ENCODE data around the gene TUG1.

Gene TUG1

DNA sequence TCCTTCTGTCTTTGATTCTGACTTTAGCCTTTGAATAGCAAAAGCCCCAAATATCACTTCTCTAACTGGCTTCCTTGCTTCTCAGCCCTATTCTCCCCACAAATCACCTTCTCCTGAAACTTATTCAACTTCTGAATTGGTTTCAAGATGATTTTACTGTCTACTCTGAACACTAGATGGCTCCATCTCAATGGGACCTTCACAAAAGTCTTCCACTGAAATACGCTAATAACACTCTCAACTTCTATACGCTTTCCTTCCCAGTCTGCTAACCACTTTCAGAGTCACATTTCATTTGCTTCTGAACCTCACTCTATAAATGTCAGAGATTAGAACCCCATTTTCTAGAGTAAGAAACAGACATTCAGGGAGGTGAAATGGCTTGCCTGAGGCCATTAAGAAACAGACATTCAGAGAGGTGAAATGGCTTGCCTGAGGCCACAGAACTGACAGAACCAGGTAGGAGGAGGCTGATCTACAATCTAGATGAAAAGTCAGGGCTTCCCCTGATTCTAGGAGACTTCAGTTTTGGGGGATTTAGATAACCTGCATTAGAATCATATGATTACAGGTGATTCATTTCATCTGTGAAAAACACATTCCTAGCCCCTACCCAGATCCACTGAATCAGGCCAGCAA lies 21.1 kb upstream of the TUG1 start:
- no peak for DNase-seq

GRCh38 chr22:30948930-30949342 lies 20.1 kb upstream of the TUG1 start:
- DNase-seq, result no peak

- DNase-seq, result no peak
These were observed 19.0 kb upstream of the TUG1 start for GRCh38 chr22:30949934-30950660.

DNA sequence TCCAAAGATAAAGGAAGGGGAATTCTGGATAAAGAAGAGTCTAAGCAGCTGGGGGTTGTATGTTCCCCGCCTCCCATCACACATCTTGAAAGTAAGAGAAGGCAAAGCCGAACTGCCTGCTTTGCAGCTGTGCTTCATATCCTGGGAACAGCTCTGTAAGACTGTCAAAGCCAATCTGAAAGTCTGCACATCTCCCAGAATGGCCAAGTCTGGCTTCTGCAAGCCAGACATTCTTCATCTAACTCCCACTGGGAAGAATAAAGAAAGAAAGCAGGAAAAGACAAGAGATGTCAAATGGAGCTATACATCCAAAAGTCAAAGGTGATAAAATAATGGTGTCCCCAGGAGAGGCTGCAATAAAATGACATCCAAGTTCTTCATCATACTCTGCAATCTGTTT lies 15.9 kb upstream of the TUG1 start:
- no peak for DNase-seq

DNA sequence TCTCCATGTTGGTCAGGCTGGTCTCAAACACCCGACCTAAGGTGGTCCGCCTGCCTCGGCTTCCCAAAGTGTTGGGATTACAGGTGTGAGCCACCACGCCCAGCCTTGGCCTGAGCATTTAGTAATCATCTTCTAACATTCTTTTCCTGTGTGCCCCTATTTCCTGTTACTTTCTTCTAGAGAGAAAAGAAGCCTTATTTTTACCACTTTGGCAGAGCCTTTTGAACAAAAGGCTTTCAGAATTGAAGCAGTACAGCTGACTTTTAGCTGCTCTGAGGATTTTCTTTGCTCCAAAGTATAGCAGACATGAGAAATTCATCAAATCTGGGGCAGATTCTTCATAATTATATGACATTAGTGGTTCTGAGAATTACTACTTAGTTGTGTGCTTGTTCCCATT lies 13.9 kb upstream of the TUG1 start:
- no peak for DNase-seq

GRCh38 chr22:30964858-30965257 lies 4.2 kb upstream of the TUG1 start:
- DNase-seq, result no peak

DNA sequence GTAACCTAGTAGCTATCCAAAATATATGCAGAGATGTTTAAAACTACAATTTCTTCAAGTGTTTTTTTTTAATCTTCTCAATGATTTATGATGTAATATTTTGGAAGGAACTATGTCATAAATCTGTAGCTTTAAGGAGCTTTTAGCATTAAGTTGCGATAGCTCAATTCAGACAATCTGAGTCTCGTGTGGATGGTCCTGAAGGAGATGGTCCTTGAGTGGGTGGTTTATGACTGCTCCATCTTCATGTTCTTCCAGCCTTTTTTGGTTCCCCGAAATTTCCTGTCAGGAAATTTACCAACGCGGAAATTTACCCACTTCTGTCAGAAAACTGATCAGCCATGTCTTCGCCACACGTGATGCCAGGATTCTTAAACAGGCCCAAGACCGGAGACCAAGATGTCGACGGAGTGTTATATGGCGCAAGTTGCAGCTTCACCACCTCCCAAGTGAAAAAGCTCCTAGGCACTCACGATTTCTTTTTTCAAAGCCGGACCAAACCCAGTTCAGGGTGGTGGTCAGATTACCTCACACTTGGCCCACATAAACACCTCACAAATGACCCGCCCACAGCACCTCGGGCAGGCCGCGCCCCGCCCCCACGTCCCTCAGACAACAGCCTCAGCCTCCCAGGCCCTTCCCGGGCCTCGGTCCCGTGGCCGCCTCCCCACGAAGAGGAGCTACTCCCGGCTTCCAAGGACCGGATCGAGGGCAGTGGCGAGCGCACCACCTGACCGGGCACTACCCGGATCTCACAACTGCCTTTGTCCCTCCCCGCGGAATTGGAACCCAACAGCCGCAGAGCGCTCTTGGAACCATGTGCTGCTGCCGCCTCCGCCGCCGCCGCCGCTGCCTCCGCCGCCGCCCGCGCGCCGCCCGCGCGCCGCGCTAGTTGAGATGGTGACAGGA lies 796 bp upstream of the TUG1 start, which contains the start of gene MORC2:
Gene MORC2, minus strand, starts transcription at position 760 of the 909 bp plus-strand sequence. CDS start 885 bp downstream, outside the sequence.
- DNase-seq, result peak; percentile 65

DNA sequence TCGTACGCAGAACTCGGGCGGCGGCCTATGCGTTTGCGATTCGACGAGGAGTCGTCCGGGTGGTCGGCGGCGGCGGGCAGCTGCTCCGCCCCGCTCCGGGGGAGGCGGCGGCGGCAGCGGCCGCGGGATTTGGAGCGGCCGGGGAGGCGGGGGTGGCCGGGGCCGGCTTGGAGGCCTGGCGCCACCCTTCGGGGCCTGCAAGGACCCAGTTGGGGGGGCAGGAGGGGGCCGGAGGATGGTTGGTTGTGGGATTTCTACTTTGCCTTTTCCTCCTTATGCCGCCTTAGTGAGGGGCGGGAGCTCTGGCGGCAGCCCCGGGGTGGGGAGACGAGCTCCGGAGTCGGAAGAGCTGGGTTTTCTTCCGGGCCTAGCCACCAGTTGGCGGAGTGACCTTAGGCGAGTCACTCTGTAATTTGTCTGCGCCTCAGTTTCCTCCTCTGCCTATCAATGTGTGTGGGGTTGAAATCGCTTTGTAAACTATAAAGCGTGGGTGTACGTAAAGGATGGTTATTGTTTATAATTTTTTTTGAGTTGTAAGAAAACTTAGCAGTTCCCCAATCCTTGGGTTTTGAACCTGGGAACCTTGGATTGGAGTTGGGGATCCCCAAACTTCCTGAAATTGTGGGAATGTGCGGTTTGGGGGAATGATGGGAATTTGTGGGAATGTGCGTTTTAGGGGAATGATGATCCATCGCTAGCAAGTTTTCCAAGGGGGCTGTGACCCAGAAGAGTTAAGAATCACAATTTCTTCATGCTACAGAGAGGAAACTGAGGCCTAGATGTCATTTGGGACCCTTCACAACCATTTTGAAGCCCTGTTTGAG lies 679 bp downstream of the TUG1 start:
- DNase-seq, result peak in 1 of 2 experiments; percentile 54

- DNase-seq, result no peak
These were observed 1.3 kb downstream of the TUG1 start for GRCh38 chr22:30970356-30970746.

DNA sequence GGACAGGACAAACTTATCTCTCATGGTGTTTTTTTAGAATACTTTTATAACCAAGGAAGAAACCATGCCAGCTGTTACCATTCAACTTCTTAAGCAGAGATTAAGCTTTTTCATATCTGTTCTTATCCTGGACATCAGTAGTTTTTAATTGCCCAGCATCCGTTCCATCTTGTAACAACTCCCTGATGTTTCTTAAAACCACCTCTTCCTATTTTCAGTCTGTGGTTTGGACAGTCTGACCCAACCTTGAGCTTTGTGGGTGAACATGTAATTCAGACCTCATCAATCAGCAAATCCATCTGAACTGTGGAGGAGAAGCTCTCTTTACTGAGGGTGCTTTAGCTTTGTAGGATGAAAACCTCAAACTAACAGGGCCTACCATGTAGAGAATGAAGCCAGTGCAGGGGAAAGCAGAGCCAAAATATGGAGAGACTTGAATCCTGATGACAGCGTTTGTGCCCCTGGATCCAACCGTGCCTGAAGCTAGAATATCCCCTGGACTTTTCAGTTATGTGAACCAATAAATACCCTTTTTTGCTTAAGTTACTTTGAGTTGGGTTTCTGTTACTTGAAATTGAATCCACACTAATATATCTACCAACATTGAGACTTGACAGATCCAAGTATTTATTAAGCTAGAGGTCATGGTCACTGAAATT lies 9.4 kb downstream of the TUG1 start:
- DNase-seq, result no peak

DNA sequence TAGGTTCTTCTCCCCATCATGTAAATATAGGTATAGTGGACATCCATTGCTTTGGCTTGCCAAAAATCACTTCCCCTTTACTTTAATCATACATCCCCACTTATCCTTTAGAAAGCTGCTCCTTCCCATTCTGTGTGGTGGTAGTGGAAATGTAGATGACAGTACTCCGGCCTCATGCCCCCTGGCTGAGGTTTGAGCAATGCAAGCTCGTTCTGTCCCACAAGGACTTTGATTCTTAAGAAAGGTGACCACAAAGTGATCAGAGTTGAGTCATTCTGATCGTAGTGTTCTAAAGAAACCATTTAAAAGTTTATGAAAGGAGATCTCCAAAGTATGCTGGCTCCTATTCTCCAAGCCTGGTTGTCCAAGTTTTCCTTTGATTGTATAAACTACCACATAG lies 10.9 kb downstream of the TUG1 start:
- no peak for DNase-seq

DNA sequence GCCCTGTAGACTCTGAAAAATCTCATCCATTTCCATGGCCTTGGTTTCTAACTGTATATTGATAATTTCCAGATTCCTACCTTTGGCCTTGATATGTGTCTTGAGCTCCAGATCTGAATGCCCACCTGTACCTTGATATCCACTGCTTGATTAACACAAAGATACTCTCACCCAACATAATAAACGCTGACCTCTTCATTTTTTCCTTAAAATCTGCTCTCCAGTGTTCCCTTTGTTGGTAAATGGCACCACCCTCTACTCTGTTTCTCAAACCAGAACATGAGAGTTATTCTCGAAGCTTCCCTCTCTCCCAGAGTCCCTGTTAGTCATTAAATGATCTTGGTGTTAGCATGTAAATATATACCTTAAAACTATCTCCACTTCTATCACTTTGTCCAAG lies 13.4 kb downstream of the TUG1 start:
- no peak for DNase-seq

DNA sequence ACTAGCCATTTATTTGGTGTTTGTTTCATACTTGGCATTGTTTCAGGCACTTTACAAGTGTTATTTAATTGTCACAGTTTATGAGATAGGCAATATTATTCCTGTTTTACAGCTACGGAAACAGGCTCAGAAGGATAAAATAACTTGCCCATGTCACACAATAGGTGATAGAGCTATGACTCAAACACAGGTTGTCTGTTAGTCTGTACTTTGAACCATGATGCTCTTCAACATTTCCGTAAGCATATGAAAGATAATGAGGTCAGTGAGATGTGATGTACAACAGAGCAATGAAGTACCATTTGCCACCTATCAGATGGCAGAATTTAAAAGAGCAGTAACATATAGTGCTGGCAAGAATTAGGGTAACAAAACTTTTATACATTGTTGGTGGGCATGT lies 15.3 kb downstream of the TUG1 start:
- DNase-seq, result no peak

- DNase-seq, result peak; percentile 52 to 68
These were observed 16.6 kb downstream of the TUG1 start for GRCh38 chr22:30985561-30986208.

DNA sequence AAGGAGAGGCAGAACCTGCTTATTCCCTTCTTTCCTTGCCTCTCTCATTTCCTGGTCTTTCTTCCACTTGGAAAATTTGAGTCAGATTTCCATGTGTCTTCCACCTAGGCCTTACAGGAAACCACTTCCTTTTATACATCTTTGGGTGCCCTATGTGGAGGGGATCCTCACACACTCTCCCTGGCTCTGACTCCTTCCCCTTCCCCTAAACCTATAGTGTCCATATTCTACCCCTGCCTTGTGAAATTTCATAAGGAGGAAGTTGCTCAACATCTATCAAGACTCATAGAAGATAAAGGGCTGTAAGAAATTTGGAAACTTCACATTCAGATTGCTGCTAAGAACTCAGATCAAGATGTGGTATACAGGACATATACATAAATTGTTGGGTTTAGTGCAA lies 20.4 kb downstream of the TUG1 start:
- no peak for DNase-seq

DNA sequence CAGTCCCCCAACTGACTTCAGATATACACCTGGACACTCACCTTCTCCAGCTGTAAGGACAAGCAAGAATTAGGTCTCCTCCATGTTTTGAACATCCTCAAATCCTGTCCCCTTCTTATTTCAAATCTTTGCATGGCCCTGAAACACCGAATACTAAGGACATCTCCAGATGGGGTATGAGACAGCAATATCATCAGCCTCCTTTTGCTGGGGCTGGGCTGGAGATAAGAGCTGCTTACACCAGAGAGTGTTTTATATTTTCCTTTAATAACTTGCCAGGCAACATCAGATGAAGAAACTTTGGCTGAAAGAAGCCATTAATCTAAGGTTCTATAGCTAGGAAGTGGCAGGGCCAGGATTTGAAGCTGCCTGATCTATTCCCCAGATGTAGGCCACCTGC lies 21.6 kb downstream of the TUG1 start:
- DNase-seq, result no peak

DNA sequence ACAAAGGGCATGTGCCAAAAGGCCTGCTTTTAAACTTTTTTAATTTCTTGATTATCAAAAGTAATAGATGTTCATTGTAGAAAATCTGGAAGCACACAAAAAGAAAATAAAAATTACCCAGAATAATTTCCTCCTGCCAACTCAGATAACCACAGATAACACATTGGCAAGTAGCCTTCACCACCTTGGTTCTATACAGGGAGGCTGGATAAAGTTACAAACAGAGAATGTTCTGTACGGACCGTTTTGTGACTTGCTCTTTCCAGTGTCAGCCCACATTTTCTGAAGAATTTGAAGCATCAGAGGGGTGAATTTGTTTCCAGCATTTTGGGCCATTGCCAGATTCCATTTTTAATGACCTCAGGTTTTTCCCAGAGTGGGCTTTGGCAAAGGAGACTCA lies 23.5 kb downstream of the TUG1 start:
- no peak for DNase-seq

GRCh38 chr22:30994960-30995359 lies 25.9 kb downstream of the TUG1 start:
- no peak for DNase-seq

DNA sequence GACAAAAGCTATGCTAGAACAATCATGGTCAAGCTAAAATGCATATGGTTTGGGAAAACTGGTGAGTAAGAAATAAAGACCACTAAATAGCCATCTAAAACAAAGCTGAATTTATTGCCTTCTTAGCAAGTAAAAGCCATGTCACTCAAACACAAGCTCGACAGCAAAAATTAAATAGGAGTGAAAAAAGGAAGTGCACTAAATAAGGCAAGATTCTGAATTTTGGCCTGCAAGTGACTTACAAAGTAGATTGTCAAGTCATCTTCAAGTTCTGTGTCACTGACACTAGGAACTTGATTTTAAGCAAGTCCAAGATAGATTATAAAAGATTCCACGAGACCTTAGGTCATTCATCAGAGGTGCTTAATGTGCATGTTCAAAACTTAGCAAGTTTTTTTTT lies 27.4 kb downstream of the TUG1 start:
- no peak for DNase-seq

GRCh38 chr22:30998329-30998728 lies 29.3 kb downstream of the TUG1 start:
- DNase-seq, result no peak

GRCh38 chr22:31001124-31001770 lies 32.2 kb downstream of the TUG1 start:
- DNase-seq, result no peak
